ENCODE data around the gene LRRC8D. TPM values are rescaled to one million over a fixed set of nuclear protein-coding genes. Genes with fewer than 3 reads are reported as not detected.

The LRRC8D gene
- total and polyA plus RNA-seq, 9 of the 15 experiments (the other 6 are each of a cell fraction or from before 2014, with no cell fraction given) = 3.4 to 53.9 (median 15.9) TPM

DNA sequence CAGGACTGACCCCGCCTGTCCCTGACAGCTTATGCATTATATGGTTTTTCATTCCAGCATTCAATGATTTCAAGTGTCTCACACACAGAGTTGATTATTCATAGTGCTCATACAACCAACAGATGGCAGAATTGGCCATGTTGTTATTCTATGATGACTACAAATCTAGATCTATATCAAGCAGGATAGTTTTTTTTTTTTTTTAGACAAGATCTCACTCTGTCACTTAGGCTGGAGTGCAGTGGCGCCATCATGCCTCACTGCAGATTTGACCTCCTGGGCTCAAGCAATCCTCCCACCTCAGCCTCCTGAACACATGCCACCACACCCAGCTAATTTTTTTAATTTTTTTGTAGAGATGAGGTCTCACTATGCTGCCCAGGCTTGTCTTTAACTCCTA is 40.1 kb upstream of the LRRC8D start (continued):
- TF ChIP-seq SAFB (IDR thresholded peaks at IDR 0.05; ENCODE audit: borderline replicate concordance, low read depth, low read length) (no peak), CBX3 (IDR thresholded peaks at IDR 0.05; ENCODE audit: borderline replicate concordance in 1 of 2, low read length in 2 of 2) (no peak), MTA3 (IDR thresholded peaks at IDR 0.05; ENCODE audit: borderline replicate concordance) (no peak), SMAD3 (CRISPR knock-in tag; conservative IDR thresholded peaks at IDR 0.05) (no peak), FOXP1 (CRISPR knock-in tag; IDR thresholded peaks at IDR 0.05) (no peak), ZFP1 (CRISPR knock-in tag; IDR thresholded peaks at IDR 0.05) (no peak), SIX5 (IDR thresholded peaks at IDR 0.05; ENCODE audit: borderline replicate concordance in 1 of 2, insufficient read depth in 1 of 2, low read depth in 1 of 2, low read length in 2 of 2) (no peak), GTF2A2 (tag; IDR thresholded peaks at IDR 0.05) (no peak), TARDBP (IDR thresholded peaks at IDR 0.05) (no peak), ZFP36 (IDR thresholded peaks at IDR 0.05; ENCODE audit: low read depth, low read length, partially characterized antibody) (no peak), BRCA1 (IDR thresholded peaks at IDR 0.05) (no peak), BRCA1 (CRISPR knock-in tag; IDR thresholded peaks at IDR 0.05) (no peak), FOSL1 (tag; conservative IDR thresholded peaks at IDR 0.05) (peak; percentile 41; the same call in 1 of the 2 replicates), U2AF2 (optimal IDR thresholded peaks at IDR 0.05; ENCODE audit: low read depth, low read length) (no peak), BMI1 (IDR thresholded peaks at IDR 0.05; ENCODE audit: low read length) (no peak), ZNF445 (CRISPR knock-in tag; IDR thresholded peaks at IDR 0.05; ENCODE audit: low read depth) (no peak), CREM (IDR thresholded peaks at IDR 0.05; ENCODE audit: low read depth) (peak; percentile 11; the same call in 1 of the 2 replicates), KAT7 (CRISPR knock-in tag; IDR thresholded peaks at IDR 0.05; ENCODE audit: borderline replicate concordance) (no peak), ETV5 (CRISPR knock-in tag; IDR thresholded peaks at IDR 0.05; ENCODE audit: low read depth) (no peak)
- TF ChIP-seq, protein P1, sequence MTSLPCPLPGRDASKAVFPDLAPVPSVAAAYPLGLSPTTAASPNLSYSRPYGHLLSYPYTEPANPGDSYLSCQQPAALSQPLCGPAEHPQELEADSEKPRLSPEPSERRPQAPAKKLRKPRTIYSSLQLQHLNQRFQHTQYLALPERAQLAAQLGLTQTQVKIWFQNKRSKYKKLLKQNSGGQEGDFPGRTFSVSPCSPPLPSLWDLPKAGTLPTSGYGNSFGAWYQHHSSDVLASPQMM (CRISPR knock-in tag; IDR thresholded peaks at IDR 0.05) = no peak
- TF ChIP-seq, protein P2, sequence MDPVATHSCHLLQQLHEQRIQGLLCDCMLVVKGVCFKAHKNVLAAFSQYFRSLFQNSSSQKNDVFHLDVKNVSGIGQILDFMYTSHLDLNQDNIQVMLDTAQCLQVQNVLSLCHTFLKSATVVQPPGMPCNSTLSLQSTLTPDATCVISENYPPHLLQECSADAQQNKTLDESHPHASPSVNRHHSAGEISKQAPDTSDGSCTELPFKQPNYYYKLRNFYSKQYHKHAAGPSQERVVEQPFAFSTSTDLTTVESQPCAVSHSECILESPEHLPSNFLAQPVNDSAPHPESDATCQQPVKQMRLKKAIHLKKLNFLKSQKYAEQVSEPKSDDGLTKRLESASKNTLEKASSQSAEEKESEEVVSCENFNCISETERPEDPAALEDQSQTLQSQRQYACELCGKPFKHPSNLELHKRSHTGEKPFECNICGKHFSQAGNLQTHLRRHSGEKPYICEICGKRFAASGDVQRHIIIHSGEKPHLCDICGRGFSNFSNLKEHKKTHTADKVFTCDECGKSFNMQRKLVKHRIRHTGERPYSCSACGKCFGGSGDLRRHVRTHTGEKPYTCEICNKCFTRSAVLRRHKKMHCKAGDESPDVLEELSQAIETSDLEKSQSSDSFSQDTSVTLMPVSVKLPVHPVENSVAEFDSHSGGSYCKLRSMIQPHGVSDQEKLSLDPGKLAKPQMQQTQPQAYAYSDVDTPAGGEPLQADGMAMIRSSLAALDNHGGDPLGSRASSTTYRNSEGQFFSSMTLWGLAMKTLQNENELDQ (CRISPR knock-in tag; IDR thresholded peaks at IDR 0.05; ENCODE audit: borderline replicate concordance) = no peak
- TF ChIP-seq, protein P3, sequence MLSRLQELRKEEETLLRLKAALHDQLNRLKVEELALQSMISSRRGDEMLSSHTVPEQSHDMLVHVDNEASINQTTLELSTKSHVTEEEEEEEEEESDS (CRISPR knock-in tag; IDR thresholded peaks at IDR 0.05) = no peak
- TF ChIP-seq, protein P4, sequence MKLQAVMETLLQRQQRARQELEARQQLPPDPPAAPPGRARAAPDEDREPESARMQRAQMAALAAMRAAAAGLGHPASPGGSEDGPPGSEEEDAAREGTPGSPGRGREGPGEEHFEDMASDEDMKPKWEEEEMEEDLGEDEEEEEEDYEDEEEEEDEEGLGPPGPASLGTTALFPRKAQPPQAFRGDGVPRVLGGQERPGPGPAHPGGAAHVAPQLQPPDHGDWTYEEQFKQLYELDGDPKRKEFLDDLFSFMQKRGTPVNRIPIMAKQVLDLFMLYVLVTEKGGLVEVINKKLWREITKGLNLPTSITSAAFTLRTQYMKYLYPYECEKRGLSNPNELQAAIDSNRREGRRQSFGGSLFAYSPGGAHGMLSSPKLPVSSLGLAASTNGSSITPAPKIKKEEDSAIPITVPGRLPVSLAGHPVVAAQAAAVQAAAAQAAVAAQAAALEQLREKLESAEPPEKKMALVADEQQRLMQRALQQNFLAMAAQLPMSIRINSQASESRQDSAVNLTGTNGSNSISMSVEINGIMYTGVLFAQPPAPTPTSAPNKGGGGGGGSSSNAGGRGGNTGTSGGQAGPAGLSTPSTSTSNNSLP (IDR thresholded peaks at IDR 0.05; ENCODE audit: borderline replicate concordance, low read depth, low read length) = peak; percentile 65; the same call in 1 of the 2 replicates
- TF ChIP-seq, protein P5, sequence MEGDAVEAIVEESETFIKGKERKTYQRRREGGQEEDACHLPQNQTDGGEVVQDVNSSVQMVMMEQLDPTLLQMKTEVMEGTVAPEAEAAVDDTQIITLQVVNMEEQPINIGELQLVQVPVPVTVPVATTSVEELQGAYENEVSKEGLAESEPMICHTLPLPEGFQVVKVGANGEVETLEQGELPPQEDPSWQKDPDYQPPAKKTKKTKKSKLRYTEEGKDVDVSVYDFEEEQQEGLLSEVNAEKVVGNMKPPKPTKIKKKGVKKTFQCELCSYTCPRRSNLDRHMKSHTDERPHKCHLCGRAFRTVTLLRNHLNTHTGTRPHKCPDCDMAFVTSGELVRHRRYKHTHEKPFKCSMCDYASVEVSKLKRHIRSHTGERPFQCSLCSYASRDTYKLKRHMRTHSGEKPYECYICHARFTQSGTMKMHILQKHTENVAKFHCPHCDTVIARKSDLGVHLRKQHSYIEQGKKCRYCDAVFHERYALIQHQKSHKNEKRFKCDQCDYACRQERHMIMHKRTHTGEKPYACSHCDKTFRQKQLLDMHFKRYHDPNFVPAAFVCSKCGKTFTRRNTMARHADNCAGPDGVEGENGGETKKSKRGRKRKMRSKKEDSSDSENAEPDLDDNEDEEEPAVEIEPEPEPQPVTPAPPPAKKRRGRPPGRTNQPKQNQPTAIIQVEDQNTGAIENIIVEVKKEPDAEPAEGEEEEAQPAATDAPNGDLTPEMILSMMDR (IDR thresholded peaks at IDR 0.05 in 2 of 3, conservative IDR thresholded peaks at IDR 0.05 in 1 of 3; ENCODE audit: insufficient read depth in 2 of 3, low read depth in 1 of 3, low read length in 3 of 3) = peak in 2 of 3 experiments; percentile 35 to 54; a peak in 2 of 6 replicates
